ENCODE results near the gene AGT.

Gene AGT

DNA sequence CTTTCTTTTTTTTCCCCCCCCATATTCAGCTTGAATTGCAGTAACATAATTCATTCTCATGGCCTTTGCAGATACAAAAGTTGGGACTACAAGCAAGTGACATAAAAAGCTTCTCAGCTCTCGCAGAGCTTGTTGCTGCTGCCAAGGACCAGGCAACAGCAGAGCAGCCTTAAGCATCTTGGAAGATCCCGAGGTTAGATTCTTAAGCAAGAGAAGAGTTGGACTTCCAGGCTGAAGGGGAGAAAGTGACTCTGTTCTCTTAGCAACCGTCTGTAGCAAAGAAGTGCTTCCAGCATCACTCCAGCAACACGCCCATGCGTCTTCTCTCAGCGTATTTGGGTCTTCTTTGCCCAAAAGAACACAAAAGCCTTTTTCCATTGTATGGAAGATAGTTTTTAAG, 20.7 kb downstream of the AGT start:
- Histone ChIP-seq H3K27ac (ENCODE audit: low read length) (no peak overlapping the region), H3K4me3 (ENCODE audit: low read depth in 1 of 2, low read length in 2 of 2) (no peak overlapping the region), H2AFZ (ENCODE audit: low read depth, low read length) (no peak overlapping the region), H3K9ac (ENCODE audit: low read depth, low read length) (no peak overlapping the region), H3K79me2 (ENCODE audit: insufficient read depth, low read length) (no peaks in the 10 kb centered on the region), H3K9me3 (ENCODE audit: insufficient read depth, low read length, severe bottlenecking) (no peaks in the 10 kb centered on the region), H4K20me1 (ENCODE audit: insufficient read depth, low read length) (no peaks in the 10 kb centered on the region), H3K36me3 (ENCODE audit: insufficient read depth, low read length) (peaks cover 61% of the 10 kb centered on the region), H3K4me2 (ENCODE audit: insufficient read depth, low read length) (no peak overlapping the region), H3K4me1 (ENCODE audit: insufficient read depth, low read length) (no peaks in the 10 kb centered on the region), H3K27me3 (ENCODE audit: insufficient read depth, low read length, poor library complexity) (no peaks in the 10 kb centered on the region)
- no peak for ATAC-seq (ENCODE audit: insufficient read depth, low read depth)
- no peak for DNase-seq
- TF ChIP-seq, protein P1, sequence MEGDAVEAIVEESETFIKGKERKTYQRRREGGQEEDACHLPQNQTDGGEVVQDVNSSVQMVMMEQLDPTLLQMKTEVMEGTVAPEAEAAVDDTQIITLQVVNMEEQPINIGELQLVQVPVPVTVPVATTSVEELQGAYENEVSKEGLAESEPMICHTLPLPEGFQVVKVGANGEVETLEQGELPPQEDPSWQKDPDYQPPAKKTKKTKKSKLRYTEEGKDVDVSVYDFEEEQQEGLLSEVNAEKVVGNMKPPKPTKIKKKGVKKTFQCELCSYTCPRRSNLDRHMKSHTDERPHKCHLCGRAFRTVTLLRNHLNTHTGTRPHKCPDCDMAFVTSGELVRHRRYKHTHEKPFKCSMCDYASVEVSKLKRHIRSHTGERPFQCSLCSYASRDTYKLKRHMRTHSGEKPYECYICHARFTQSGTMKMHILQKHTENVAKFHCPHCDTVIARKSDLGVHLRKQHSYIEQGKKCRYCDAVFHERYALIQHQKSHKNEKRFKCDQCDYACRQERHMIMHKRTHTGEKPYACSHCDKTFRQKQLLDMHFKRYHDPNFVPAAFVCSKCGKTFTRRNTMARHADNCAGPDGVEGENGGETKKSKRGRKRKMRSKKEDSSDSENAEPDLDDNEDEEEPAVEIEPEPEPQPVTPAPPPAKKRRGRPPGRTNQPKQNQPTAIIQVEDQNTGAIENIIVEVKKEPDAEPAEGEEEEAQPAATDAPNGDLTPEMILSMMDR (IDR thresholded peaks at IDR 0.05; ENCODE audit: borderline replicate concordance, extremely low read depth, low read length, poor library complexity, severe bottlenecking), result no peak
- TF ChIP-seq EZH2 (IDR thresholded peaks at IDR 0.05; ENCODE audit: borderline replicate concordance, low read depth, low read length, severe bottlenecking), result no peak

DNA sequence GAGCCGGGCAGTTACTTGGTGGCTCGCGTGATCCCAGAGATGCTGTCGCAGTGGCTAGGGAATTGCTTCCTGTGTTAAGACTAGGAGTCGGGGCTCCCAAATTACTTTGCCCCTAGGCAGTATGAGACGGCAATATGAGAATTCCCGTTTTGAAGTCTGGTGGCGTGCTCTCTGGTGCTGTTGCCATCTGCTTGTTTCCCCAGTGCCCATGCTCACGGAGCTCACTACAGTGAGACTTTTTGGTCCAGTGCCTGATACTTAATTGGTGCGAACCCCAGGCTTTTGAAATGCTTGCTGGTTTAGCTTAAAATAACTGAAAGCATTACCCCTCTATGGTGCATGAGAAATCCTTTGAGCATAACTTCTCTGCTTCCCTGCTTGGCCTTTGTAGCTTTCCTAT, 22.3 kb downstream of the AGT start:
- no peak overlapping the region for H3K27ac ChIP-seq (ENCODE audit: low read length)
- ATAC-seq (ENCODE audit: insufficient read depth, low read depth), result no peak
- no peak overlapping the region for H3K4me2 ChIP-seq (ENCODE audit: insufficient read depth, low read length)
- no peaks in the 10 kb centered on the region for H4K20me1 ChIP-seq (ENCODE audit: insufficient read depth, low read length)
- no peak overlapping the region for H2AFZ ChIP-seq (ENCODE audit: low read depth, low read length)
- no peaks in the 10 kb centered on the region for H3K79me2 ChIP-seq (ENCODE audit: insufficient read depth, low read length)
- H3K4me1 ChIP-seq (ENCODE audit: insufficient read depth, low read length), result no peaks in the 10 kb centered on the region
- no peak for TF ChIP-seq EZH2 (IDR thresholded peaks at IDR 0.05; ENCODE audit: borderline replicate concordance, low read depth, low read length, severe bottlenecking)
- TF ChIP-seq, protein P1 (IDR thresholded peaks at IDR 0.05; ENCODE audit: borderline replicate concordance, extremely low read depth, low read length, poor library complexity, severe bottlenecking), result no peak
- H3K9me3 ChIP-seq (ENCODE audit: insufficient read depth, low read length, severe bottlenecking), result no peaks in the 10 kb centered on the region
- peaks cover 77% of the 10 kb centered on the region for H3K36me3 ChIP-seq (ENCODE audit: insufficient read depth, low read length)
- no peaks in the 10 kb centered on the region for H3K27me3 ChIP-seq (ENCODE audit: insufficient read depth, low read length, poor library complexity)
- no peak overlapping the region for H3K4me3 ChIP-seq (ENCODE audit: low read depth in 1 of 2, low read length in 2 of 2)
- no peak for DNase-seq
- no peak overlapping the region for H3K9ac ChIP-seq (ENCODE audit: low read depth, low read length)

DNA sequence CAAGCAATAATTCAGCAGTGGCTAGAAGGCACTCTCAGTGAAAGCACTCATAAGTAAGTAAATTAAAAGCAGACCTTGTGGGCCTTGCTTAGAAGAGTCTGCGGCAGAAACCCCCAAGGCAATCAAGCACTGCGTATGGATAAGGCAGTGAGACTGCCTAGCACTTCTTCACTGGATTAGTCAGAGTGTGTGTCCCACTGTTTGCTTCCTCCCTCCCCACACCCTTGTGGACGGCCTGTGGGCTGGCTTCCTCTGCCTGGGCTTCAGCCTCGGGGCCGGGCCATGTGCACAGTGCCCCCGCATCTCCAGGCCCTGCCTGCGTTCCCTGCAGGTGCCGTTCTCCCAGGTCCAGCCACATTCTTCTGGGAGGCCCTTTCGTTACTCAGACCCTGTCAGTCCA, 23.8 kb downstream of the AGT start:
- H3K9me3 ChIP-seq (ENCODE audit: insufficient read depth, low read length, severe bottlenecking), result no peaks in the 10 kb centered on the region
- peaks cover 90% of the 10 kb centered on the region for H3K36me3 ChIP-seq (ENCODE audit: insufficient read depth, low read length)

More for the DNA sequence above, 23.8 kb downstream of the AGT start:
- H3K79me2 ChIP-seq (ENCODE audit: insufficient read depth, low read length), result no peaks in the 10 kb centered on the region
- H3K9ac ChIP-seq (ENCODE audit: low read depth, low read length), result no peak overlapping the region
- no peaks in the 10 kb centered on the region for H3K27me3 ChIP-seq (ENCODE audit: insufficient read depth, low read length, poor library complexity)
- H4K20me1 ChIP-seq (ENCODE audit: insufficient read depth, low read length), result no peaks in the 10 kb centered on the region
- DNase-seq (no peak), ATAC-seq (ENCODE audit: insufficient read depth, low read depth) (no peak)
- H3K4me3 ChIP-seq (ENCODE audit: low read depth in 1 of 2, low read length in 2 of 2), result no peak overlapping the region
- H3K4me2 ChIP-seq (ENCODE audit: insufficient read depth, low read length), result no peak overlapping the region
- H3K4me1 ChIP-seq (ENCODE audit: insufficient read depth, low read length), result no peaks in the 10 kb centered on the region
- TF ChIP-seq, protein P1 (IDR thresholded peaks at IDR 0.05; ENCODE audit: borderline replicate concordance, extremely low read depth, low read length, poor library complexity, severe bottlenecking), result no peak
- TF ChIP-seq EZH2 (IDR thresholded peaks at IDR 0.05; ENCODE audit: borderline replicate concordance, low read depth, low read length, severe bottlenecking), result no peak
- no peak overlapping the region for H3K27ac ChIP-seq (ENCODE audit: low read length)
- H2AFZ ChIP-seq (ENCODE audit: low read depth, low read length), result no peak overlapping the region

All from DND-41 (cell line).